ENCODE measurements around the gene NEK6. TPM values are rescaled to one million over a fixed set of nuclear protein-coding genes. Genes with fewer than 3 reads are reported as not detected.

The NEK6 gene
- total RNA-seq, 4 donors from 2014 or later: 2.0 to 15.3 (median 7.3) TPM

GRCh38 chr9:124340219-124341069 lies 82.7 kb downstream of the NEK6 start:
- H3K9me3 ChIP-seq: peaks cover 0 to 9% (median 6%) of the 10 kb centered on the region in 3 donors
- peaks cover 5 to 22% (median 13%) of the 10 kb centered on the region in 3 donors for H3K4me1 ChIP-seq
- H3K27me3 ChIP-seq: no peaks in the 10 kb centered on the region
- H3K36me3 ChIP-seq: peaks cover 0 to 75% (median 8%) of the 10 kb centered on the region in 3 donors
- DNase-seq: no peak
- no peak overlapping the region for H3K4me3 ChIP-seq
- WGBS, 2 donors: 87 to 94% methylated on average over 3 to 6 of the region's 18 CpGs
- intact Hi-C loops (cut with DNase I): no loop called here
- TF ChIP-seq POLR2A (IDR thresholded peaks at IDR 0.05): no peak
- TF ChIP-seq, protein P1, sequence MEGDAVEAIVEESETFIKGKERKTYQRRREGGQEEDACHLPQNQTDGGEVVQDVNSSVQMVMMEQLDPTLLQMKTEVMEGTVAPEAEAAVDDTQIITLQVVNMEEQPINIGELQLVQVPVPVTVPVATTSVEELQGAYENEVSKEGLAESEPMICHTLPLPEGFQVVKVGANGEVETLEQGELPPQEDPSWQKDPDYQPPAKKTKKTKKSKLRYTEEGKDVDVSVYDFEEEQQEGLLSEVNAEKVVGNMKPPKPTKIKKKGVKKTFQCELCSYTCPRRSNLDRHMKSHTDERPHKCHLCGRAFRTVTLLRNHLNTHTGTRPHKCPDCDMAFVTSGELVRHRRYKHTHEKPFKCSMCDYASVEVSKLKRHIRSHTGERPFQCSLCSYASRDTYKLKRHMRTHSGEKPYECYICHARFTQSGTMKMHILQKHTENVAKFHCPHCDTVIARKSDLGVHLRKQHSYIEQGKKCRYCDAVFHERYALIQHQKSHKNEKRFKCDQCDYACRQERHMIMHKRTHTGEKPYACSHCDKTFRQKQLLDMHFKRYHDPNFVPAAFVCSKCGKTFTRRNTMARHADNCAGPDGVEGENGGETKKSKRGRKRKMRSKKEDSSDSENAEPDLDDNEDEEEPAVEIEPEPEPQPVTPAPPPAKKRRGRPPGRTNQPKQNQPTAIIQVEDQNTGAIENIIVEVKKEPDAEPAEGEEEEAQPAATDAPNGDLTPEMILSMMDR (IDR thresholded peaks at IDR 0.05): no peak
- H3K27ac ChIP-seq: no peak overlapping the region

DNA sequence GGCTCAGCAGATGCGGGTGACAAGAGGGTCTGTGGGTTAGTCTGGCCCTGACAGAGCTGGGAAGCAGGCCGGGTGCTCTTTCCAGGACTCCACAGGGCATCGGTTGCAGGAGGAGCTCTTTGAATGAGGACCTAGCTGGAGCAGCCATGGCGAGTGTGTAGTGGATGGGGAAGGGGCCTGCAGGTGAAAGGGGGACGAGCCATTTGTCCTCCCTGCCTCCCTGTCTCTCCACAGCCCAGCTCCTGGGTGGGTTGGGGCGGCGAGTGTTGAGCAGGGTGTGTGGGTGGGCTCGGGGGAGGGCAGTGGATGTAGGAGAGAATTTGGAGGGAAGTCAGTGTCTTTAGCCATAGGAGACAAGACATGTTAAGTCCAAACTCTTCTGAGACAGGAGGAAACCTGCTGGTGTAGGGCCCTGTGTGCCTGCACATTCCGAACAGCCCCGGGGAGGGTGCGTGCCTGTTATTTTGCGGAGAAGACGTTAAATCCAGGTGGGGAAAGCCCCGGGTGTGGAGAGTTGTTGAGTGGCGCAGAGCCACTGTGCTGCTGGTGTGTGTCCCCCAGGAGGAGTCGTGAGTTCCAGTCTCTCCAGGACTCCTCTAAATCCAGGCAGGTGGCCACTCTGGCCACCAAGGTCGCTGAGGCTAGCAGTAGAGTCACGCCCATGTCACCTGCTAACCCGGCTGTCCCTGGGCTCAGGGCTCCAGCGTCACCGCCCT lies 83.9 kb downstream of the NEK6 start:
- H3K27ac ChIP-seq: no peak overlapping the region
- peaks cover 0 to 76% (median 16%) of the 10 kb centered on the region in 3 donors for H3K36me3 ChIP-seq
- no peaks in the 10 kb centered on the region for H3K27me3 ChIP-seq
- no peak overlapping the region for H3K4me3 ChIP-seq
- peaks cover 5 to 22% (median 13%) of the 10 kb centered on the region in 3 donors for H3K4me1 ChIP-seq
- H3K9me3 ChIP-seq: peaks cover 0 to 9% (median 6%) of the 10 kb centered on the region in 3 donors
- intact Hi-C loops (cut with DNase I): no loop called here
- no peak for DNase-seq
- no peak for TF ChIP-seq POLR2A (IDR thresholded peaks at IDR 0.05)
- TF ChIP-seq, protein P1 (IDR thresholded peaks at IDR 0.05): no peak
- 86 to 89% methylated on average over 9 of the region's 21 CpGs for WGBS, 2 donors

GRCh38 chr9:124342402-124342775 lies 84.6 kb downstream of the NEK6 start:
- no peak for DNase-seq
- TF ChIP-seq, protein P1 (IDR thresholded peaks at IDR 0.05): no peak
- no peak for TF ChIP-seq POLR2A (IDR thresholded peaks at IDR 0.05)
- H3K9me3 ChIP-seq: peaks cover 0 to 4% (median 2%) of the 10 kb centered on the region in 3 donors
- peaks cover 5 to 22% (median 13%) of the 10 kb centered on the region in 3 donors for H3K4me1 ChIP-seq
- peaks cover 5 to 76% (median 12%) of the 10 kb centered on the region in 3 donors for H3K36me3 ChIP-seq
- H3K27me3 ChIP-seq: no peaks in the 10 kb centered on the region
- WGBS, 2 donors: 60 to 79% methylated on average over 8 to 11 of the region's 11 CpGs
- no peak overlapping the region for H3K4me3 ChIP-seq
- peak overlapping the region; percentile 4 to 73 (median 58) for H3K27ac ChIP-seq
- intact Hi-C loops (cut with DNase I): no loop called here

DNA sequence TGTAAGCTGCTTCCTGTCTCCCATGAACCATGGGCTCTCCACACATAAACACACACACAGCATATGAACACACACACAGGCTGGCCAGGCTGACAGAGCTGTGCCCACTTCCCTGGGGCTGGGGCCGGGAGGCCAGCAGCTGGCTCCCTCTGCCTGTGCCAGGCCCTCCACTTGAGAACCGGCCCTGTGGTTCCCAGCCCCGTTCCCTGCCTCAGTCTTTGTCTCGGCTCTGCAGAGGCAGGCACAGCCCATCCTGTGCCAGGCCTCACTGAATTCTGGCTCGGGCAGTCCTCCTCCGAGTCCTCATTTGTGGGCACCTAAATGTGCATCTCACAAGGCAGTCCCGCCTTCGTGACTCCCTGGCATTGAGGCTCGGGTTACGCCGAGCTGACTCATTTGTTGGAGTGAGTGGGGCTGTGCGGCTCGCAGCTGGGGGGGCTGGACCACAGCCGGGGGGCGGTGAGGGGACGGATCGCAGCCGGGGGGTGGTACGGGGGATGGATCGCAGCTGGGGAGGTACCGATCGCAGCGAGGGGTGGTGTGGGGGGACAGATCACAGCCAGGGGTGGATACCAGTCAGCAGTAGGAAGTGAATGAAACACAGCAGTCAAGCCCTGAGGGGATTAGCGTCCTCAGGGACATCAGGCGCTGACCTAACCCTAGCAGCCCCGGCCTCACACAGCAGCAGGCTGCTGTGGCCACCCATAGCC lies 85.2 kb downstream of the NEK6 start:
- peak overlapping the region in 2 of 4 donors; percentile 22 to 44 for H3K4me3 ChIP-seq
- intact Hi-C loops (cut with DNase I): no loop called here

More for the DNA sequence above, 85.2 kb downstream of the NEK6 start:
- Histone ChIP-seq H3K9me3 (no peaks in the 10 kb centered on the region), H3K27ac (peak overlapping the region; percentile 47 to 73 (median 61)), H3K4me1 (peaks cover 5 to 22% (median 13%) of the 10 kb centered on the region in 3 donors), H3K36me3 (peaks cover 11 to 76% (median 11%) of the 10 kb centered on the region in 3 donors), H3K27me3 (no peaks in the 10 kb centered on the region)
- DNase-seq: no peak
- TF ChIP-seq, protein P1 (IDR thresholded peaks at IDR 0.05): no peak
- no peak for TF ChIP-seq POLR2A (IDR thresholded peaks at IDR 0.05)
- 16 to 30% methylated on average over 3 to 7 of the region's 26 CpGs for WGBS, 2 donors

Data from esophagus squamous epithelium (tissue), 5 donors.